Naive thymus-derived CD4-positive, alpha-beta T cell (primary cell): ENCODE results near the gene NBEA. TPM values are rescaled to one million over a fixed set of nuclear protein-coding genes. Genes with fewer than 3 reads are reported as not detected.

Experiments used
- ATAC-seq: fragments of 150-1000 bp; cut with Tn5 transposase; 2 replicates; pipeline ENCODE4 v1.10.0; 2021; ENCODE audit warnings: mild to moderate bottlenecking, moderate library complexity
- CTCF ChIA-PET: fragments of 350-600 bp; sonication (Branson Sonifier 250); formaldehyde crosslinking; loops from one replicate; lab custom pipeline; 2021; ENCODE audit warnings: antibody characterized with exemption; lab: Charles Lee
- POLR2A ChIA-PET: fragments of 350-600 bp; sonication (Branson Sonifier 250); formaldehyde crosslinking; loops from one replicate; lab custom pipeline; 2021; ENCODE audit warnings: antibody characterized with exemption, inconsistent platforms; lab: Charles Lee
- DNase-seq, 9 donors: peaks; one replicate each; pipeline versions ENCODE4 v3.0.0 to v3.0.0-alpha.2; 2020 to 2022; ENCODE audit warnings: mixed read lengths in 1 of 9
- H3K27ac ChIP-seq: one replicate; pipeline ENCODE4 v1.7.0; 2013; ENCODE audit warnings: mild to moderate bottlenecking, low read depth, low read length, moderate library complexity
- H3K27me3 ChIP-seq, 2 donors: one replicate each; pipeline ENCODE4 v1.7.0; 2013; ENCODE audit warnings: low read length in 2 of 2, mild to moderate bottlenecking in 2 of 2, moderate library complexity in 2 of 2; ENCODE audit not compliant: control insufficient read depth in 2 of 2, insufficient read depth in 2 of 2
- H3K36me3 ChIP-seq, 3 experiments: 1 replicate in 2 of 3; 2 replicates in 1 of 3; pipeline ENCODE4 v1.7.0; 2013; ENCODE audit warnings: low read length in 3 of 3, mild to moderate bottlenecking in 3 of 3, moderate library complexity in 1 of 3; ENCODE audit not compliant: insufficient read depth in 3 of 3, control insufficient read depth in 2 of 3
- H3K4me1 ChIP-seq, 2 donors: one replicate each; pipeline ENCODE4 v1.7.0; 2013; ENCODE audit warnings: low read length in 2 of 2, mild to moderate bottlenecking in 2 of 2, moderate library complexity in 1 of 2; ENCODE audit not compliant: control insufficient read depth in 2 of 2, insufficient read depth in 2 of 2
- H3K4me3 ChIP-seq: 2 replicates; pipeline ENCODE4 v1.7.0; 2013; ENCODE audit warnings: mild to moderate bottlenecking, low read length
- H3K9me3 ChIP-seq, 3 experiments: 1 replicate in 2 of 3; 2 replicates in 1 of 3; pipeline ENCODE4 v1.7.0; 2013; ENCODE audit warnings: low read length in 3 of 3; ENCODE audit not compliant: control insufficient read depth in 2 of 3
- H3K27ac Mint-ChIP-seq, 9 donors: one replicate each; pipeline ENCODE4 v1.8.0; 2020 to 2022; ENCODE audit warnings: mixed read lengths in 9 of 9, mild to moderate bottlenecking in 8 of 9, moderate library complexity in 5 of 9, inconsistent platforms in 2 of 9
- H3K27me3 Mint-ChIP-seq, 5 donors: one replicate each; pipeline ENCODE4 v1.8.0; 2021 to 2022; ENCODE audit warnings: mixed read lengths in 5 of 5, mild to moderate bottlenecking in 1 of 5
- H3K36me3 Mint-ChIP-seq, 5 donors: one replicate each; pipeline ENCODE4 v1.8.0; 2020 to 2022; ENCODE audit warnings: mixed read lengths in 5 of 5, mild to moderate bottlenecking in 3 of 5, inconsistent platforms in 1 of 5
- H3K4me1 Mint-ChIP-seq, 7 donors: one replicate each; pipeline ENCODE4 v1.8.0; 2020 to 2022; ENCODE audit warnings: mixed read lengths in 7 of 7, mild to moderate bottlenecking in 3 of 7, inconsistent platforms in 1 of 7
- H3K4me3 Mint-ChIP-seq, 10 donors: one replicate each; pipeline ENCODE4 v1.8.0; 2020 to 2022; ENCODE audit warnings: mild to moderate bottlenecking in 10 of 10, mixed read lengths in 10 of 10, moderate library complexity in 6 of 10, inconsistent platforms in 2 of 10
- H3K9me3 Mint-ChIP-seq, 11 donors: one replicate each; pipeline ENCODE4 v1.8.0; 2020 to 2022; ENCODE audit warnings: mixed read lengths in 11 of 11, mild to moderate bottlenecking in 4 of 11, inconsistent platforms in 1 of 11, moderate library complexity in 1 of 11
- intact Hi-C, 2 donors: fragments of 100-400 bp; cut with micrococcal nuclease; formaldehyde crosslinking; loops; one replicate each; pipeline ENCODE4 v1.15.1; 2023
- polyA plus RNA-seq, 2 donors: library from polyadenylated mRNA; unstranded; fragments of 300-500 nt; fragmentation: Illumina TruSeq; gene quantifications; one replicate each; pipeline ENCODE4 v1.2.3, GENCODE V29; 2021
- total RNA-seq, 6 experiments: library from RNA in 5 of 6; stranded (reverse) in 5 of 6; gene quantifications; 1 replicate in 5 of 6; 2 replicates in 1 of 6; pipeline ENCODE4 v1.2.3 and lab custom pipeline; 2021 to 2026

The NBEA gene
- total and polyA plus RNA-seq, 7 experiments from 2014 or later: 0.15 to 6.3 (median 3.2) TPM

GRCh38 chr13:35483761-35484160, 541.7 kb downstream of the NBEA start:
- peaks cover 0 to 3% (median 0%) of the 10 kb centered on the region in 7 donors for H3K4me1 Mint-ChIP-seq
- no peaks in the 10 kb centered on the region for H3K9me3 ChIP-seq
- ChIA-PET CTCF (no interaction called here), POLR2A (no interaction called here)
- H3K9me3 Mint-ChIP-seq: peaks cover 0 to 3% (median 0%) of the 10 kb centered on the region in 11 donors
- no peak overlapping the region for H3K4me3 Mint-ChIP-seq
- no peak overlapping the region for H3K4me3 ChIP-seq
- intact Hi-C loops: no loop called here
- ATAC-seq (no peak), DNase-seq (no peak)
- H3K27ac ChIP-seq: no peak overlapping the region
- H3K27me3 Mint-ChIP-seq: peaks cover 11 to 26% (median 19%) of the 10 kb centered on the region in 5 donors
- peaks cover 0 to 6% of the 10 kb centered on the region in 2 donors for H3K27me3 ChIP-seq
- no peaks in the 10 kb centered on the region for H3K36me3 ChIP-seq
- no peaks in the 10 kb centered on the region for H3K4me1 ChIP-seq
- no peak overlapping the region for H3K27ac Mint-ChIP-seq
- no peaks in the 10 kb centered on the region for H3K36me3 Mint-ChIP-seq

GRCh38 chr13:35484384-35484783, 542.3 kb downstream of the NBEA start:
- Histone ChIP-seq H3K4me1 (no peaks in the 10 kb centered on the region), H3K9me3 (no peaks in the 10 kb centered on the region), H3K27ac (no peak overlapping the region), H3K4me3 (no peak overlapping the region), H3K27me3 (no peaks in the 10 kb centered on the region), H3K36me3 (no peaks in the 10 kb centered on the region)
- Mint-ChIP-seq H3K4me3 (no peak overlapping the region), H3K27ac (no peak overlapping the region), H3K9me3 (peaks cover 0 to under 1% (median 0%) of the 10 kb centered on the region in 11 donors), H3K27me3 (peaks cover 7 to 21% (median 13%) of the 10 kb centered on the region in 5 donors), H3K4me1 (no peaks in the 10 kb centered on the region), H3K36me3 (no peaks in the 10 kb centered on the region)
- intact Hi-C loops: no loop called here
- ATAC-seq: no peak
- no peak for DNase-seq
- ChIA-PET CTCF (no interaction called here), POLR2A (no interaction called here)

- H3K36me3 ChIP-seq: no peaks in the 10 kb centered on the region
- ChIA-PET CTCF (no interaction called here), POLR2A (no interaction called here)
- H3K4me1 ChIP-seq: no peaks in the 10 kb centered on the region
- ATAC-seq (no peak), DNase-seq (no peak)
- intact Hi-C loops: no loop called here
- H3K4me3 ChIP-seq: no peak overlapping the region
- Mint-ChIP-seq H3K27ac (no peak overlapping the region), H3K4me1 (no peaks in the 10 kb centered on the region), H3K36me3 (no peaks in the 10 kb centered on the region), H3K27me3 (peaks cover 2 to 11% (median 6%) of the 10 kb centered on the region in 5 donors), H3K9me3 (no peaks in the 10 kb centered on the region), H3K4me3 (no peak overlapping the region)
- no peak overlapping the region for H3K27ac ChIP-seq
- no peaks in the 10 kb centered on the region for H3K27me3 ChIP-seq
- H3K9me3 ChIP-seq: no peaks in the 10 kb centered on the region
These were observed 543.4 kb downstream of the NBEA start for GRCh38 chr13:35485424-35485823.

- Histone ChIP-seq H3K9me3 (no peaks in the 10 kb centered on the region), H3K4me1 (no peaks in the 10 kb centered on the region), H3K36me3 (no peaks in the 10 kb centered on the region), H3K4me3 (no peak overlapping the region), H3K27ac (no peak overlapping the region), H3K27me3 (no peaks in the 10 kb centered on the region)
- H3K36me3 Mint-ChIP-seq: peaks cover 0 to 12% (median 0%) of the 10 kb centered on the region in 5 donors
- CTCF ChIA-PET: no interaction called here
- peaks cover 0 to 2% (median 0%) of the 10 kb centered on the region in 5 donors for H3K27me3 Mint-ChIP-seq
- no peak overlapping the region for H3K27ac Mint-ChIP-seq
- peaks cover 0 to 21% (median 2%) of the 10 kb centered on the region in 11 donors for H3K9me3 Mint-ChIP-seq
- no peak for DNase-seq
- no peak for ATAC-seq
- H3K4me1 Mint-ChIP-seq: no peaks in the 10 kb centered on the region
- POLR2A ChIA-PET: no interaction called here
- no peak overlapping the region for H3K4me3 Mint-ChIP-seq
- intact Hi-C loops: no loop called here
These were observed 547.0 kb downstream of the NBEA start for GRCh38 chr13:35489050-35489449.

- H3K4me3 ChIP-seq: no peak overlapping the region
- no peaks in the 10 kb centered on the region for H3K27me3 ChIP-seq
- ATAC-seq: no peak
- Mint-ChIP-seq H3K27me3 (no peaks in the 10 kb centered on the region), H3K4me1 (no peaks in the 10 kb centered on the region), H3K36me3 (peaks cover 0 to 16% (median 0%) of the 10 kb centered on the region in 5 donors), H3K27ac (no peak overlapping the region), H3K4me3 (no peak overlapping the region), H3K9me3 (peaks cover 0 to 30% (median 7%) of the 10 kb centered on the region in 11 donors)
- no peaks in the 10 kb centered on the region for H3K36me3 ChIP-seq
- no peaks in the 10 kb centered on the region for H3K4me1 ChIP-seq
- no peaks in the 10 kb centered on the region for H3K9me3 ChIP-seq
- ChIA-PET POLR2A (no interaction called here), CTCF (no interaction called here)
- intact Hi-C loops: no loop called here
- no peak overlapping the region for H3K27ac ChIP-seq
- DNase-seq: no peak
These were observed 553.9 kb downstream of the NBEA start for GRCh38 chr13:35496006-35496405.

GRCh38 chr13:35496761-35497386, 554.8 kb downstream of the NBEA start:
- POLR2A ChIA-PET: no interaction called here
- no peak for DNase-seq
- intact Hi-C loops: no loop called here
- CTCF ChIA-PET: no interaction called here
- no peak overlapping the region for H3K4me3 ChIP-seq
- H3K4me3 Mint-ChIP-seq: no peak overlapping the region
- no peaks in the 10 kb centered on the region for H3K4me1 ChIP-seq
- no peaks in the 10 kb centered on the region for H3K27me3 Mint-ChIP-seq
- H3K36me3 Mint-ChIP-seq: peaks cover 0 to 10% (median 0%) of the 10 kb centered on the region in 5 donors
- no peak overlapping the region for H3K27ac ChIP-seq
- H3K4me1 Mint-ChIP-seq: no peaks in the 10 kb centered on the region
- no peaks in the 10 kb centered on the region for H3K9me3 ChIP-seq
- H3K36me3 ChIP-seq: no peaks in the 10 kb centered on the region
- no peaks in the 10 kb centered on the region for H3K27me3 ChIP-seq
- no peak overlapping the region for H3K27ac Mint-ChIP-seq
- H3K9me3 Mint-ChIP-seq: peaks cover 0 to 21% (median 5%) of the 10 kb centered on the region in 11 donors
- peak; percentile 69 for ATAC-seq

- H3K9me3 ChIP-seq: no peaks in the 10 kb centered on the region
- H3K4me3 Mint-ChIP-seq: no peak overlapping the region
- intact Hi-C loops: no loop called here
- H3K27me3 Mint-ChIP-seq: no peaks in the 10 kb centered on the region
- no peaks in the 10 kb centered on the region for H3K4me1 Mint-ChIP-seq
- CTCF ChIA-PET: no interaction called here
- H3K27ac Mint-ChIP-seq: no peak overlapping the region
- no peaks in the 10 kb centered on the region for H3K27me3 ChIP-seq
- POLR2A ChIA-PET: no interaction called here
- H3K36me3 Mint-ChIP-seq: peaks cover 0 to 5% (median 0%) of the 10 kb centered on the region in 5 donors
- no peaks in the 10 kb centered on the region for H3K36me3 ChIP-seq
- ATAC-seq: no peak
- H3K27ac ChIP-seq: no peak overlapping the region
- H3K4me3 ChIP-seq: no peak overlapping the region
- no peaks in the 10 kb centered on the region for H3K4me1 ChIP-seq
- H3K9me3 Mint-ChIP-seq: peaks cover 0 to 12% (median 4%) of the 10 kb centered on the region in 11 donors
- no peak for DNase-seq
These were observed 556.2 kb downstream of the NBEA start for GRCh38 chr13:35498231-35498630.
